Astrocyte of the cerebellum (primary cell): ENCODE data around the gene MRTFB.

Source experiments
- DNase-seq: peaks from one replicate; pipeline ENCODE4 v3.0.0-alpha.2; 2011; ENCODE audit warnings: low read depth
- H3K4me3 ChIP-seq: 2 replicates; pipeline ENCODE4 v1.5.1; 2011; ENCODE audit warnings: mild to moderate bottlenecking, low read depth, low read length, moderate library complexity
- in situ Hi-C: cut with HindIII; loops from 2 replicates; pipeline ENCODE4 v1.10.0; 2017; ENCODE audit warnings: low sequenced_read_pairs
- TF ChIP-seq, protein P1 (sequence below): IDR thresholded peaks from 2 replicates; pipeline ENCODE4 v1.5.1; 2012; ENCODE audit warnings: low read length, low read depth, moderate library complexity, mild to moderate bottlenecking; ENCODE audit errors: missing control alignments

Gene MRTFB

DNA sequence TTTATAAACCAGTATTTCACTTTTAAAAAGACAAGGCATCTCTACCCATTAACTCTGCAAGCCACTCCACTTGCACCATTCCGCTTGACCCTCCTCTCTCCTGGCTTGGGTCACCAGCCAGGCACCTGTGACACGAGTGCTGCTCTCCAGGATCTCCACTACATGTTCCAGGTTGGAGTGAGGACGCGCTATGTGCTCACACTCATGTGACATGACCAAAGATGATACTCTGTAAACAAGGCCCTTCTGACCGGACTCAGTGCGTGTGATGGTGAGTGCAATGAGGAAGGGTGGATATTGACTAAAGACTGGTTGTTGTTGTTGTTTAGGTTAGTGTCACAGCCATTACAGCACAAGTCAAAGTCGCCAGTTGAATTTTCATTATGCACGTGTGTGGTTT lies 192.7 kb downstream of the MRTFB start:
- no peak for DNase-seq
- TF ChIP-seq, protein P1, sequence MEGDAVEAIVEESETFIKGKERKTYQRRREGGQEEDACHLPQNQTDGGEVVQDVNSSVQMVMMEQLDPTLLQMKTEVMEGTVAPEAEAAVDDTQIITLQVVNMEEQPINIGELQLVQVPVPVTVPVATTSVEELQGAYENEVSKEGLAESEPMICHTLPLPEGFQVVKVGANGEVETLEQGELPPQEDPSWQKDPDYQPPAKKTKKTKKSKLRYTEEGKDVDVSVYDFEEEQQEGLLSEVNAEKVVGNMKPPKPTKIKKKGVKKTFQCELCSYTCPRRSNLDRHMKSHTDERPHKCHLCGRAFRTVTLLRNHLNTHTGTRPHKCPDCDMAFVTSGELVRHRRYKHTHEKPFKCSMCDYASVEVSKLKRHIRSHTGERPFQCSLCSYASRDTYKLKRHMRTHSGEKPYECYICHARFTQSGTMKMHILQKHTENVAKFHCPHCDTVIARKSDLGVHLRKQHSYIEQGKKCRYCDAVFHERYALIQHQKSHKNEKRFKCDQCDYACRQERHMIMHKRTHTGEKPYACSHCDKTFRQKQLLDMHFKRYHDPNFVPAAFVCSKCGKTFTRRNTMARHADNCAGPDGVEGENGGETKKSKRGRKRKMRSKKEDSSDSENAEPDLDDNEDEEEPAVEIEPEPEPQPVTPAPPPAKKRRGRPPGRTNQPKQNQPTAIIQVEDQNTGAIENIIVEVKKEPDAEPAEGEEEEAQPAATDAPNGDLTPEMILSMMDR, result no peak
- H3K4me3 ChIP-seq, result no peak overlapping the region
- in situ Hi-C loops, result no loop called here

DNA sequence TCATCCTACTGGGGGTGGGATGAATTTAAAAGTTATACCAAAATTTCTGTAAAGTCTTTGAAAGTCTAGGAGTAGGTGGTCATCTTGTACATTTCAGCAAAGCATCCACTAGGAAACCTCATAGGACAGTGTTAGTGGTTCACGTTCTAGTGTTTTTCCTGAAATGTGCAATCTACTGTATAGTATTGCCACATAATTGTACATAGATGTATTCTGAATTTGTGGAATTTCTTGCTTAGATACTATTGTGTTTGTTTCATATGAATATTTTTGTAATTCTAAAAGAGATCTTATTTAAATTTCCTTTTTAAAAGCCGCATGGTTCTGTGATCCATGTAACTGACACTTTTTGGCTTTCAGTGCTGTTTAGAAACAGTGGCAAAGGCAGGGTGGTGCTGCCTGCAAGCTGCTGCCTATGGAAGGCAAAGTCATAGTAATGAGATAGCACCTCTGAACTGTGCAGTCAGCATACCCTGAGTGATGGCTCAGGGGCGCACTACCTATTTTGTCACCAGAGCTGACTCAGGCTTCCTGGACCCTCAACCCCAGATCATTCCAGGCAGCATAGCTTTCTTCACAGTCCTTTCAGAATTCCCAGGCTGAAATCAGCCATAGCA lies 193.3 kb downstream of the MRTFB start:
- in situ Hi-C loops, result no loop called here
- no peak for DNase-seq
- TF ChIP-seq, protein P1, result no peak
- no peak overlapping the region for H3K4me3 ChIP-seq

DNA sequence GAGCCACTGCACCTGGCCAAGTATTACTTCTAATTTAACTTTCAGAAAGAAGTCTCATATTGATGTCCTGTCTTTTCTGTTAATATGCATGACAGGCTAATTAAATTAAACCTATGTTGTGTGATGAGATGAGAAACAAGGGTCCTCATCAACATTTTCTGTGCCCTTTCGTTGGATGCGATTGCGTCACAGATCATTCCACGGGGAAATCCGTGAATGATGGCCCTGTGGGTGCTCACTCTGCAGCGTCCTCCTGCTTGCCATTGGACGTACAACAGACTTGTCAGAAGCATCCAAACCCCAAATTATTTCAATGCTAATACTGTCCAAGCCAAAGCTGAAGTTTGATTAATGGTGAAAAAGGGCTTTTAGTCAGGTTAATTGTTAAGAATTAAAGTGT lies 197.0 kb downstream of the MRTFB start:
- in situ Hi-C loops, result no loop called here
- H3K4me3 ChIP-seq, result no peak overlapping the region
- DNase-seq, result no peak
- TF ChIP-seq, protein P1, result no peak

DNA sequence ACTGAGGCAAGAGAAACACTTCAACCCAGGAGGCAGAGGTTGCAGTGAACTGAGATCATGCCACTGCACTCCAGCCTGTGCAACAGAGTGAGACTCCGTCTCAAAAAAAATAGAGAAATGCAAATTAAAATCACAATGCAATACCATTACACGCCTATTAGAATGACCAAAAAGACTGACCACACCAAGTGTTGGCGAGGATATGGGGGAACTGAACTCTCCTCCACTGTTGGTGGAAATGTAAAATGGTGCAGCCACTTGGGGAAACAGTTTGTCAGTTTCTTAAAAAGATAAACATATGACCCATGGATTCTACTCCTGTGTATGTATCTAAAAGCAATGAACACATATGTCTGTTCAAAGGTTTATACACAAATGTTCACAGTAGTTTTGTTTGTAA lies 204.8 kb downstream of the MRTFB start:
- DNase-seq, result no peak
- H3K4me3 ChIP-seq, result no peak overlapping the region
- TF ChIP-seq, protein P1, result no peak
- in situ Hi-C loops, result no loop called here

DNA sequence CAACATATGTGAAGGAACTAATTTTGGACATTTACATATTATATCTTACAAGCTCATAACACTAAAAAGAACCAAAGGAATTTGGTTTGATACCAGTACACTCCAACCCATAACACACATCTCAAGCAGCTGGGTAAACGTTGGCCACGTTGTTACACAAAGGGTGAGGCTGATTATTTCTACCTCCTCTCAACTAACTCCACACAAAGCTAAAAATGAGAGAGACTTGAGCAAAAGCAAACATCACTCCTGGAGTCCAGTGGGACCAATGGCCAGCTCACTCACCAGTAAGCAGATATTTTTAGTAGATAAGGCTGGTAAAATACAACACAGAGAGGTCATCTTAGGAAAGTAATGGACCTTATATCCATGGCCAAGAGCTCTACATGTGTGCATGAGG lies 207.6 kb downstream of the MRTFB start:
- no peak for DNase-seq
- TF ChIP-seq, protein P1, result no peak
- in situ Hi-C loops, result no loop called here
- no peak overlapping the region for H3K4me3 ChIP-seq

DNA sequence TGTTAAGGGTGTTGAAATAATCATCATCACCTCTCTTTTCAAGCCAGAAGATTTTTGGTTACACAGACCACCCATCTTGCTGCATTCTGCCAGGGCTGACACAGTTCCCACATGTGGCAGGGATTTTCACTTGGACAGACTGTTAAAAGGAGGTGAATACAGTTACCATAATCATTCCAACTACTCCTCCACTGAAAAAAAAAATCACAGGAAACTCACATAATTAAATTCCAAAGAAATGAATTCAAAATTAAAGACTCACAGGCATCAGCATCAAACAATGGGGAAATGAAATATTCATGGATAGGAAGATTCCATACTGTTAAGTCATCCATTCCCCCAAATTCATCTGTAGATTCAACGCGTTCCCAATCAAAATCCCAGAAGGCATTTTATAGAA lies 209.4 kb downstream of the MRTFB start:
- TF ChIP-seq, protein P1, result no peak
- in situ Hi-C loops, result no loop called here
- no peak overlapping the region for H3K4me3 ChIP-seq
- DNase-seq, result no peak
